ENCODE data around the gene ETNK2.

DNA sequence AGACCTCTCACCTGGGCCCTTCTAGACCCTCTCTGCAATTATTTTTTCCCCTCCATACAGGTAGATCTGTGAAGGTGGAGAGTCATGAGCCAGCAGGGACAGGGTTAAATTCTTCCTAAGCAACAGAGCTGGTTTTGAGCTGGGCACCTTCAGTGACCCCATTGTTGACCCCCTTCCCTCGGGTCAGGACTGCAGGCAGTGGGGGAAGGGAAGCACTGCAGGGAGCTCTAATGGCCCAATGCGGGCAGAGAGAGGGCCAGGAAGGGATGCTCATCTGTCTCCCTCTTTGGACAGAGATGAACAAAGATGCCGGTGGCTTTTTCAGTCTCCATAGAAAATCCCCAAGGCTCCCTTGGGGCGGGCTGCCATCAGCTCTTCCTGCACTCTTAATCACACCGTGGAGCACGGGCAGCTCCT lies 57.5 kb downstream of the ETNK2 start:
- TF ChIP-seq, protein P1, sequence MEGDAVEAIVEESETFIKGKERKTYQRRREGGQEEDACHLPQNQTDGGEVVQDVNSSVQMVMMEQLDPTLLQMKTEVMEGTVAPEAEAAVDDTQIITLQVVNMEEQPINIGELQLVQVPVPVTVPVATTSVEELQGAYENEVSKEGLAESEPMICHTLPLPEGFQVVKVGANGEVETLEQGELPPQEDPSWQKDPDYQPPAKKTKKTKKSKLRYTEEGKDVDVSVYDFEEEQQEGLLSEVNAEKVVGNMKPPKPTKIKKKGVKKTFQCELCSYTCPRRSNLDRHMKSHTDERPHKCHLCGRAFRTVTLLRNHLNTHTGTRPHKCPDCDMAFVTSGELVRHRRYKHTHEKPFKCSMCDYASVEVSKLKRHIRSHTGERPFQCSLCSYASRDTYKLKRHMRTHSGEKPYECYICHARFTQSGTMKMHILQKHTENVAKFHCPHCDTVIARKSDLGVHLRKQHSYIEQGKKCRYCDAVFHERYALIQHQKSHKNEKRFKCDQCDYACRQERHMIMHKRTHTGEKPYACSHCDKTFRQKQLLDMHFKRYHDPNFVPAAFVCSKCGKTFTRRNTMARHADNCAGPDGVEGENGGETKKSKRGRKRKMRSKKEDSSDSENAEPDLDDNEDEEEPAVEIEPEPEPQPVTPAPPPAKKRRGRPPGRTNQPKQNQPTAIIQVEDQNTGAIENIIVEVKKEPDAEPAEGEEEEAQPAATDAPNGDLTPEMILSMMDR (IDR thresholded peaks at IDR 0.05 in 4 of 5, conservative IDR thresholded peaks at IDR 0.05 in 1 of 5) = no peak
- TF ChIP-seq POLR2A (IDR thresholded peaks at IDR 0.05) = no peak
